GM21423 (cell line): ENCODE data around the gene ITGA1.

Experiments used
- ATAC-seq: cut with Tn5 transposase; IDR thresholded peaks from one replicate; pipeline ENCODE4 v1.9.1; 2021; ENCODE audit warnings: mild to moderate bottlenecking, moderate library complexity; ENCODE audit not compliant: unreplicated experiment

ITGA1 gene

DNA sequence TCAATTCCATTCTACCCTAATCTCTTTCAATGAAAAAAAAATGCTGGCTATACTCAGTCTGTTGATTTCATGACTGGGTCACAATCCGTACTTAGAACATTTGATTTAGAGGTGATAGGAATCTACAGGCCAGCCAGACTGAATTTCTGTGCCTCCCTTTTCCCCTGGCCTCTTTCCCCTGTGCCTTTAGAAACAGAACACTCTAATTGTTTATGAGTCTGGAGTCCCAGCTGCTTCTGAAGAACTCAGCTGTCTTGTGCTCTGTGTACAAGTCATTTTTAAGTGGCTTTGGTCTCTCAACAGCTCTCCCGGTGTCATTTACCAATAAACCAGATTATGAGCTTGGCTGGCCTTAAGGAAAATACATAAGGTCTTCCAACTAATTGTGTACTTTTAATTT is 107.4 kb downstream of the ITGA1 start:
- no peak for ATAC-seq

DNA sequence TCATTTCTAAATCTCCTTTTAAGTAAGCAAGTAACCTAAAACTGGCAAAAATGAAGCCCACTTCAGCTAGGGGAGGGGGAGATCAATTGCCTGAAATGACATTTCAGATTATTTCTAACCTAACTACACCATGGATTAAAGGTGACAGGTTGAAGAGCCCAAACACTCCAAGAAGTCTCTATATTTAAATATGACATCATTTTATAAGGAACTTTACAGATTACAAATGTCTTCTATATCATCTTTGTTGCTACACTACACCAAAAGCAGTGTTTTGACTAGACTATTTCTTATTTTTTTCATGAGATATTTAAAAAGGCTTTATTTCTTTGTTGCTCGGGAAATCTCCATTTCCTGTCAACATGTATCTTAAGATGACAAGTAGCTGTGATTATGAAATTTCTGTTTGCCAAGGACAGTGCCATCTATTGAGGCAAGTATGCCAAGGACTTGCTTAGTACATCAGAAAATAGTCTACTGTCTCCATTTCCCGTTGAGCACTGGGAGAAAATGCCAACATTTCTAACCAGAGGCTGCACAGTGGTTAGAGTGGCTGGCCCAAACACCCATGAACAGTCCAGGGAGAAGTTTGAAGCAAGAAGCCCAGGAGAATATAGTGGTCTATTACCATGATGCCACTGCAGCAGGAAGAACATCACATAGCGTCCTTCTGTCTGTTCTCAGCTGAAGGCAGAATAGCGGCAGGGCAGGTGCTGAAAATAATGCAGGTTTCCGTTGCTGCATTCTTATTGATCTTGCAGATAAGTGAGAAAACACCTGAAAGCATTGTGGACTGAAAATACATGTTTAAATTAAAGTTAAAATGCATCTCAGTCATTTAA is 108.1 kb downstream of the ITGA1 start:
- no peak for ATAC-seq

GRCh38 chr5:52896534-52897237 is 109.0 kb downstream of the ITGA1 start:
- ATAC-seq, result no peak

- ATAC-seq, result no peak
Measured at GRCh38 chr5:52897238-52897614, 109.5 kb downstream of the ITGA1 start.

- ATAC-seq, result no peak
Measured at GRCh38 chr5:52898961-52899680, 111.4 kb downstream of the ITGA1 start.

DNA sequence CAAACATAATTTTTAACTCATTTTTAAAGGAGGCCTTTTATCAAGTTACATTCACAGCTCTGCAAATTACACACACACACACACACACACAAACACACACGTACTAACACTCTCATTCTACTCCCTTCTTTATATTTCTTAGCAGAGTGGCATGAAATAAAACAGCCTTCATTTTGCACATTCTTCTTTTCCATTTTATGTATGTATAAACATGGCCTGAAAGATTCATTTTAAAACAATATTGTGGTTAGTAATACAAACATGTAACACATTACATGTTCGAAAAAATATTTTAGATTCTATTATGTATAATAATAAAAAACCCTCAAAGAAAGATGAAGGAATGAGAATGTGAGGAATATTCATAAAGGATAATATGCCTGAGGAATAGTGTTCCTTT is 115.4 kb downstream of the ITGA1 start:
- no peak for ATAC-seq

DNA sequence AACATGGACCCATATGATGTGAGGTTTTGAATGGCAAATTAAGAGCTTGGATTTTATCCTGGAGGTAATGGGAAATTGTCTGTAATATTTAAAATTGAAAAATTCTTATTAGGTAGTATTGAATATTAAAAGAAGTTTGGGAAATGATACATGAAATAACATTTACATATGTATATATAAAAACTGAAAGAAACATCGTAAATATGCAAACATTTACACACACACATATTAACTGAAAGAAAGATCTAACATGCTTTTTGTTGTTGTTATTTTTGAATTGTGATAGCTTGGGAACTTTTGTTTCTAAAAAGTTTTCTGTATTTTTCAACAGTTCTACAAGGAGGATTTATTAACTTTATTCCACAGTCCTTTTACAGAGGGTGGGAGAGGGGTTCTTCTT is 118.6 kb downstream of the ITGA1 start:
- ATAC-seq, result no peak

- no peak for ATAC-seq
Measured at GRCh38 chr5:52906845-52907244, 119.1 kb downstream of the ITGA1 start.

GRCh38 chr5:52909192-52909591 is 121.5 kb downstream of the ITGA1 start:
- ATAC-seq, result no peak

DNA sequence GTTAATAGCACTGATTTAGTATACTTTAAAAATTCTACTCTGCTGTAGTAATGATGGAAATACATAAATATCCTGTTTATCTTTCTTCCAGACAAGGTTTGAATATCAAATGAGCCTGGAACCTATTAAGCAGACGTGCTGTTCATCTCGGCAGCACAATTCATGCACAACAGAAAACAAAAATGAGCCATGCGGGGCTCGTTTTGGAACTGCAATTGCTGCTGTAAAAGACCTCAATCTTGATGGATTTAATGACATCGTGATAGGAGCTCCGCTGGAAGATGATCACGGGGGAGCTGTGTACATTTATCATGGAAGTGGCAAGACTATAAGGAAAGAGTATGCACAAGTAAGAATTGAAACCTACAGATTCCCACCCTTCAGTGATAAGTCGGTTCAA is 122.4 kb downstream of the ITGA1 start:
- no peak for ATAC-seq

GRCh38 chr5:52915176-52915875 is 127.6 kb downstream of the ITGA1 start:
- peak; percentile 99 for ATAC-seq

GRCh38 chr5:52920929-52921328 is 133.2 kb downstream of the ITGA1 start:
- no peak for ATAC-seq

DNA sequence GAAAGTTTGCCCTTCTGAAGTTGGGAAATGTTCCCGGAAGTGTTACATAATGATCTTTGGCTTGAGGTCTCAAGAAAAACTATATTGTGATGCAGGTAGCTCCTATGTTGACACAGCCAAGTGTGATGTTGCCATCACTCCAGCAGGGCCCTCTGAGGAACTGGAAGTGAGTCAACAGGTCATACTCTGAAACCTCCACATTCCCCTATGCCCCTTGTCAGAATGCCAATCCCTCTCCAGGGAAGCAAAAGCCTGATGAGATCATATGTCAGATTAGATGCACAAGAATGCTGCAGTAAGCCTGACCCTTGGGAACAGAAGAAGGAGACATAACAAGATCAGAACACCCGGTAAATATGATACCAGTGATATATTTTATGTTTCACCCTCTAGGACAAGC is 134.7 kb downstream of the ITGA1 start:
- no peak for ATAC-seq

GRCh38 chr5:52924456-52924855 is 136.7 kb downstream of the ITGA1 start:
- ATAC-seq, result no peak

- no peak for ATAC-seq
Measured at GRCh38 chr5:52925001-52925400, 137.3 kb downstream of the ITGA1 start.

DNA sequence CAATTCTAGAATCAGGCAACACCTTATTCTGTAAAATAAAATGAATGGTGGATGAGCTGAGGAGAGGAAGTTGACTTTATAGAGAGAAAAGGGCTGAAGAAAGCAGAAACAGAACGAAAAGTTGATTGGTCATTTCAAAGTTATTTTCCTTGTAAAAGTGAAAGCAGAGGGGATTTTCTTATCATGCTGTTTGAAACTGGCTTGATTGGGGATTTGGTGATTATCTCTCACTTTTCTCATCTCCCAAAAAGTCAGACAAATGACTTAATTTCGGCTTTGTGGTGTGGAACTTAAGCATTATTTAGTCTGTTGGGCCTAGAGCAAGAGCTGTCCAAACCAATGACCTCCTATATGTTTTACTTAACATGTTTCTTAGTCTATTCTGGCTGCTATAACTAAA is 141.0 kb downstream of the ITGA1 start:
- ATAC-seq, result no peak

DNA sequence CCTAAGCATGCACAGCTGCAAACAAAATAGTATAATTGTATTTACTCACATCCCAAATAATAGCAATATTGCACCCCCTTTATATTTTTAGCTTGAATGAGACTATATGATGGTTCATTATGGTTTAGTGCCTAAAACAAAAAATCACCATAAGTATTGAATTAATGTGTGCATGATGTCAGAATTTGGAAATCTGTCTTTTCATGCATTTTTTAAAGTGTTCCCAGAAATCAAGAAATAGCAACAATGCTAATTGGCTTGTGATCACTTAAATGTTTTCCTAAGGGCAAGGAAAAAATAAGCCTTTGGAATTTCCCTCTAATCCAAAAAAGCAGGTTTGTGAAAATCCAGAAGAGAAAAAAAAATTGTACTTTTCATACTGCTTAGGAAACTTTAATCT is 150.5 kb downstream of the ITGA1 start:
- no peak for ATAC-seq

DNA sequence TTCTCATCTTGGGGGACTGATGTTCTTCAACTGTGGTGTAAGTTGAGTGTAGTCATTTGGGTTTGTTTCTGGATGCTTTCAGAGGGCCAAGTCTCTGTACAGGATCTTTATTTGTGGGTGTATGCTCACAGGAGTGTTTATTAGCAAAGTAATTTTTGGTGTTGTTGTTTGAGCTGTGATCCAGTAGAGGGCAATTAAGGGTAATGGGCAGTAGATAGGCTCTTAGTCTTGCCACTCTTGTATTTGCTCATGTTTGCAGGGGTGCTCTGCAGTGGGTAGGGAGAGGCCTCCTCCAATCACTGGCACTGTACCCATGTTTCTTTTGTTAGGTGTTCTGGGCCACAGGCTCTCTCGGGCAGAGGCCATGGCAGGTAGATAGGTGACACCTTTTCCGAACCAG is 155.6 kb downstream of the ITGA1 start:
- no peak for ATAC-seq

GRCh38 chr5:52943808-52944207 is 156.1 kb downstream of the ITGA1 start:
- no peak for ATAC-seq

GRCh38 chr5:52945040-52945439 is 157.3 kb downstream of the ITGA1 start:
- no peak for ATAC-seq

GRCh38 chr5:52947208-52947607 is 159.5 kb downstream of the ITGA1 start:
- no peak for ATAC-seq
